Nephron (organoid): Measurements from ENCODE around the gene AGPAT1.

Experiments used
- H3K27ac Mint-ChIP-seq, 3 experiments: 2 replicates each; pipeline ENCODE4 v1.8.0; 2020; ENCODE audit warnings: mixed read lengths in 3 of 3, mild to moderate bottlenecking in 2 of 3, moderate library complexity in 1 of 3
- H3K27me3 Mint-ChIP-seq: 2 replicates; pipeline ENCODE4 v1.8.0; 2021; ENCODE audit warnings: low read depth, mild to moderate bottlenecking, moderate library complexity, mixed read lengths
- H3K36me3 Mint-ChIP-seq: 2 replicates; pipeline ENCODE4 v1.8.0; 2020; ENCODE audit warnings: low read depth, mixed read lengths
- H3K4me1 Mint-ChIP-seq: 2 replicates; pipeline ENCODE4 v1.8.0; 2020; ENCODE audit warnings: mixed read lengths
- H3K4me3 Mint-ChIP-seq, 3 experiments: 2 replicates each; pipeline ENCODE4 v1.8.0; 2020; ENCODE audit warnings: mild to moderate bottlenecking in 3 of 3, mixed read lengths in 3 of 3, moderate library complexity in 2 of 3
- H3K9me3 Mint-ChIP-seq: 2 replicates; pipeline ENCODE4 v1.8.0; 2020; ENCODE audit warnings: mixed read lengths
- CTCF ChIP-seq, 3 experiments: fragments of 200-600 bp; sonication (generic); IDR thresholded peaks; one replicate each; pipeline ENCODE4 v1.5.0; 2021; ENCODE audit warnings: antibody characterized with exemption in 3 of 3; ENCODE audit not compliant: unreplicated experiment in 3 of 3

AGPAT1 gene

DNA sequence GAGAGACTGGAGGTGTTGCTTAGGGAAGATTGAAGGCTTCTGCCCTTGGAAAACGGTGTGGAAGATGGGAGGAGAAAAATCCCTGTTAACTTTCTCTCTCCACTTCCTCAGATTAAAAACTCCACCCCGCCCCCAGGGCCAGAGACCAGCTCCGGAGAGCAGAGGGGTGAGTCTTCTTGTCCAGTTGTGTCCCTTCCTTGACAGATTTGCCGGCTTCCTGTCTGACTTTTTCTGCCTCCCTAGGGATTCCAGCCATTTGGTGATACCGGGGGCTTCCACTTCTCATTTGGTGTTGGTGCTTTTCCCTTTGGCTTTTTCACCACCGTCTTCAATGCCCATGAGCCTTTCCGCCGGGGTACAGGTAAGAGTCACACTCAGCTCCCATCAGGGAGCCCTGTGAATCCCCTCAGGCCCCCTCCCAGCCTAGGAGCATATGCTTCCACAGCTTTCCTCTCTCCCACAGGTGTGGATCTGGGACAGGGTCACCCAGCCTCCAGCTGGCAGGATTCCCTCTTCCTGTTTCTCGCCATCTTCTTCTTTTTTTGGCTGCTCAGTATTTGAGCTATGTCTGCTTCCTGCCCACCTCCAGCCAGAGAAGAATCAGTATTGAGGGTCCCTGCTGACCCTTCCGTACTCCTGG is 4.0 kb upstream of the AGPAT1 start:
- H3K27me3 Mint-ChIP-seq, result no peaks in the 10 kb centered on the region
- H3K27ac Mint-ChIP-seq, result peak overlapping the region; percentile 55 to 71 (median 59)
- TF ChIP-seq CTCF (IDR thresholded peaks at IDR 0.05; ENCODE audit: unreplicated experiment in 3 of 3), result no peak
- H3K9me3 Mint-ChIP-seq, result no peaks in the 10 kb centered on the region
- peaks cover 34% of the 10 kb centered on the region for H3K4me1 Mint-ChIP-seq
- peaks cover 22% of the 10 kb centered on the region for H3K36me3 Mint-ChIP-seq
- peak overlapping the region; percentile 77 to 89 (median 87) for H3K4me3 Mint-ChIP-seq

GRCh38 chr6:32178547-32179440 is 2.9 kb upstream of the AGPAT1 start:
- peak overlapping the region; percentile 98 to 100 (median 99) for H3K27ac Mint-ChIP-seq
- no peaks in the 10 kb centered on the region for H3K9me3 Mint-ChIP-seq
- no peaks in the 10 kb centered on the region for H3K27me3 Mint-ChIP-seq
- no peak for TF ChIP-seq CTCF (IDR thresholded peaks at IDR 0.05; ENCODE audit: unreplicated experiment in 3 of 3)
- H3K4me1 Mint-ChIP-seq, result peaks cover 41% of the 10 kb centered on the region
- peaks cover 22% of the 10 kb centered on the region for H3K36me3 Mint-ChIP-seq
- peak overlapping the region; percentile 87 to 96 (median 89) for H3K4me3 Mint-ChIP-seq

- TF ChIP-seq CTCF (IDR thresholded peaks at IDR 0.05; ENCODE audit: unreplicated experiment in 3 of 3), result no peak
- H3K27ac Mint-ChIP-seq, result peak within 1 kb of the TSS; percentile 98 to 100 (median 99)
- no peaks in the 10 kb centered on the region for H3K9me3 Mint-ChIP-seq
- H3K4me1 Mint-ChIP-seq, result peaks cover 47% of the 10 kb centered on the region
- H3K4me3 Mint-ChIP-seq, result peak within 1 kb of the TSS; percentile 87 to 96 (median 89)
- H3K36me3 Mint-ChIP-seq, result peaks cover 22% of the 10 kb centered on the region
- H3K27me3 Mint-ChIP-seq, result no peaks in the 10 kb centered on the region
Observed at GRCh38 chr6:32177788-32178546, 2.1 kb upstream of the AGPAT1 start, which contains the start of gene RNF5. Gene RNF5, plus strand, starts transcription at chr6:32178405. Its CDS starts 107 bp downstream, at chr6:32178512.

DNA sequence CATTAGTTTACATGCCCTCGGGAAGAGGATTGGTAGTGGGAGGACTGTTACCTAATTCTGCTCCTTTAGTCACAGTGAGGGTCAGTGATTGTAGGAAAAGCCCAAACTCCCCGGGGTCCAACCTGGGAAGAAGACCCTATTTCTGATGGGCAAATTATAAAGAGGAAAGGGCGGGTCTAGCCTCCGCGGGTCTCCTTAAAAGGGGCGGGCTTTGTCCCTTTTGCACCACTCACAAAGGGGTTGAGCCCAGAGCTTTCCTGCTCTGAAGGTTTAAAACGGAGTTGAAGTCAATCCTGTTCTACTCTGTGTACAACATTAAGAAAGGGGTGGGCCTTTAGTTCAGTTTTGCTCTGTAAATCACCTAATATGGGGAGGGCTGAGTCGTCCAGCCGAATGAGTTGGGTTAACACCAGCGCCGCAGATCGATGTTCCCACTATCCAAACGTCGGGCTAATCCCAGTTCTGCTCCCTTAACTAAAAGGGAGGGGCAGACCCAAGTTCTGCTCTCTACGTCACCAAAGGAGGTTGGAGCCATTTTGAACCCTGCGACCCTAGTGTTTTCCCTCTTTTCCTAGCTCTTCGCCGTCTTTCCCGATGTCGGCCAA is 1.4 kb upstream of the AGPAT1 start:
- Mint-ChIP-seq H3K4me1 (peaks cover 47% of the 10 kb centered on the region), H3K4me3 (peak overlapping the region; percentile 87 to 96 (median 89)), H3K9me3 (no peaks in the 10 kb centered on the region), H3K36me3 (peaks cover 22% of the 10 kb centered on the region), H3K27me3 (no peaks in the 10 kb centered on the region), H3K27ac (peak overlapping the region; percentile 98 to 100 (median 99))
- no peak for TF ChIP-seq CTCF (IDR thresholded peaks at IDR 0.05; ENCODE audit: unreplicated experiment in 3 of 3)

GRCh38 chr6:32176476-32177182 is 745 bp upstream of the AGPAT1 start:
- peak overlapping the region; percentile 87 to 96 (median 89) for H3K4me3 Mint-ChIP-seq
- H3K36me3 Mint-ChIP-seq, result peaks cover 23% of the 10 kb centered on the region
- TF ChIP-seq CTCF (IDR thresholded peaks at IDR 0.05; ENCODE audit: unreplicated experiment in 3 of 3), result no peak
- H3K27me3 Mint-ChIP-seq, result no peaks in the 10 kb centered on the region
- no peaks in the 10 kb centered on the region for H3K9me3 Mint-ChIP-seq
- H3K27ac Mint-ChIP-seq, result peak overlapping the region; percentile 98 to 100 (median 99)
- peaks cover 47% of the 10 kb centered on the region for H3K4me1 Mint-ChIP-seq
